Measurements from ENCODE around the gene ZNF488.

DNA sequence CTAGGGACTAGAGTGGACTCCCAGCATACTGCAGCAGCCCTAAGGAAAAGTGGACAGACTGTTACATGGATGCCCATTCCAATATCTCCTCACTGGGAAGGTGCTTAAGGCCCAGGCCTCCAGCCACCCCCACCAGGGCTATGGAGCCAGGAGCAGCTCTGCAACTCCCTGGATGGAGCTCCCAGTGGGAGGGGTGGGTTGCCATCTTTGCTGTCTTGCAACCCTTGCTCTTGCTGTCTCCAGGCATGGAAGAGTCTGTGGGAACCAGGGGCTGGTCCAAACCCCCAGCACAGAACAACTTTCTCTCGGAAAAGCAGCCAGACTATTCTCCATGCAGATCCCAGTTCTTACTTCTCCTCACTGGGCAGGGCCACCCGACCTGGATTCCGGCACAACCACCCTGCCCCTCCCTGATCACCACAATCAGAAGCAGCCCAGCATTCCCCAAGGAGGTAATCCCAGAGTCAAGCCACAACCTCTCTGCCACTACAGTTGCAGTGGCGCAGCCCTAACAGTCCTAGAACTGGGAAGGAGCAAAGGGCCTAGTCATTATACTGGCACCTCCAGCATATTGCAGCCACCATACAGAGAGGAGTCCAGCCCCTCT, 41.8 kb upstream of the ZNF488 start:
- TF ChIP-seq, protein P1, sequence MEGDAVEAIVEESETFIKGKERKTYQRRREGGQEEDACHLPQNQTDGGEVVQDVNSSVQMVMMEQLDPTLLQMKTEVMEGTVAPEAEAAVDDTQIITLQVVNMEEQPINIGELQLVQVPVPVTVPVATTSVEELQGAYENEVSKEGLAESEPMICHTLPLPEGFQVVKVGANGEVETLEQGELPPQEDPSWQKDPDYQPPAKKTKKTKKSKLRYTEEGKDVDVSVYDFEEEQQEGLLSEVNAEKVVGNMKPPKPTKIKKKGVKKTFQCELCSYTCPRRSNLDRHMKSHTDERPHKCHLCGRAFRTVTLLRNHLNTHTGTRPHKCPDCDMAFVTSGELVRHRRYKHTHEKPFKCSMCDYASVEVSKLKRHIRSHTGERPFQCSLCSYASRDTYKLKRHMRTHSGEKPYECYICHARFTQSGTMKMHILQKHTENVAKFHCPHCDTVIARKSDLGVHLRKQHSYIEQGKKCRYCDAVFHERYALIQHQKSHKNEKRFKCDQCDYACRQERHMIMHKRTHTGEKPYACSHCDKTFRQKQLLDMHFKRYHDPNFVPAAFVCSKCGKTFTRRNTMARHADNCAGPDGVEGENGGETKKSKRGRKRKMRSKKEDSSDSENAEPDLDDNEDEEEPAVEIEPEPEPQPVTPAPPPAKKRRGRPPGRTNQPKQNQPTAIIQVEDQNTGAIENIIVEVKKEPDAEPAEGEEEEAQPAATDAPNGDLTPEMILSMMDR (IDR thresholded peaks at IDR 0.05) = no peak
- no peak for TF ChIP-seq POLR2A (IDR thresholded peaks at IDR 0.05)

All from gastroesophageal sphincter (tissue), 3 donors.